ENCODE data around the gene PRDM16. TPM values are rescaled to one million over a fixed set of nuclear protein-coding genes. Genes with fewer than 3 reads are reported as not detected.
A peak's percentile ranks its signal among the peaks of the same experiment; 100 is the strongest.

PRDM16 gene
- total and polyA plus RNA-seq, 2 of the 13 experiments (the other 11 are each of a cell fraction or from before 2014, with no cell fraction given) = 0.15 to 0.81 TPM

- TF ChIP-seq ARID5B (CRISPR knock-in tag; IDR thresholded peaks at IDR 0.05) = peak; percentile 36; the same call in 1 of the 2 replicates
- no peak for TF ChIP-seq ZNF879 (CRISPR knock-in tag; IDR thresholded peaks at IDR 0.05)
- TF ChIP-seq ELF3 (CRISPR knock-in tag; IDR thresholded peaks at IDR 0.05) = no peak
- TF ChIP-seq SATB2 (CRISPR knock-in tag; IDR thresholded peaks at IDR 0.05) = no peak
- no peak for TF ChIP-seq AGO1 (IDR thresholded peaks at IDR 0.05; ENCODE audit: low read depth, low read length, poor library complexity, severe bottlenecking)
- TF ChIP-seq, protein P1, sequence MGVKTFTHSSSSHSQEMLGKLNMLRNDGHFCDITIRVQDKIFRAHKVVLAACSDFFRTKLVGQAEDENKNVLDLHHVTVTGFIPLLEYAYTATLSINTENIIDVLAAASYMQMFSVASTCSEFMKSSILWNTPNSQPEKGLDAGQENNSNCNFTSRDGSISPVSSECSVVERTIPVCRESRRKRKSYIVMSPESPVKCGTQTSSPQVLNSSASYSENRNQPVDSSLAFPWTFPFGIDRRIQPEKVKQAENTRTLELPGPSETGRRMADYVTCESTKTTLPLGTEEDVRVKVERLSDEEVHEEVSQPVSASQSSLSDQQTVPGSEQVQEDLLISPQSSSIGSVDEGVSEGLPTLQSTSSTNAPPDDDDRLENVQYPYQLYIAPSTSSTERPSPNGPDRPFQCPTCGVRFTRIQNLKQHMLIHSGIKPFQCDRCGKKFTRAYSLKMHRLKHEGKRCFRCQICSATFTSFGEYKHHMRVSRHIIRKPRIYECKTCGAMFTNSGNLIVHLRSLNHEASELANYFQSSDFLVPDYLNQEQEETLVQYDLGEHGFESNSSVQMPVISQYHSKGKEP (CRISPR knock-in tag; IDR thresholded peaks at IDR 0.05) = no peak
- no peak for TF ChIP-seq HNF1A (IDR thresholded peaks at IDR 0.05; ENCODE audit: low read depth)
- 0 out of 2 replicates have a peak, but pooled peaks have one; percentile 12 for TF ChIP-seq HNF1A (CRISPR knock-in tag; IDR thresholded peaks at IDR 0.05; ENCODE audit: borderline replicate concordance)
- no peak for TF ChIP-seq ZNF143 (CRISPR knock-in tag; IDR thresholded peaks at IDR 0.05)
- TF ChIP-seq ZNF382 (CRISPR knock-in tag; IDR thresholded peaks at IDR 0.05; ENCODE audit: borderline replicate concordance) = no peak
- TF ChIP-seq BCLAF1 (IDR thresholded peaks at IDR 0.05) = no peak
- TF ChIP-seq ZNF75D (CRISPR knock-in tag; IDR thresholded peaks at IDR 0.05; ENCODE audit: borderline replicate concordance) = no peak
- TF ChIP-seq ZNF121 (CRISPR knock-in tag; IDR thresholded peaks at IDR 0.05) = no peak
- TF ChIP-seq ISL2 (CRISPR knock-in tag; IDR thresholded peaks at IDR 0.05) = no peak
- TF ChIP-seq ZNF567 (CRISPR knock-in tag; IDR thresholded peaks at IDR 0.05; ENCODE audit: borderline replicate concordance) = no peak
- no peak for TF ChIP-seq ZNF704 (CRISPR knock-in tag; IDR thresholded peaks at IDR 0.05; ENCODE audit: borderline replicate concordance)
These were observed 128.8 kb downstream of the PRDM16 start (continued) for GRCh38 chr1:3197781-3198316.
